GM18508 (cell line): ENCODE results near the gene RILPL1.
"Not testable (repeated sequence)": the region's sequence is repeated elsewhere in the genome, so short reads cannot be mapped to it uniquely, and the experiment has no call there.

Experiments
- ATAC-seq: cut with Tn5 transposase; IDR thresholded peaks from one replicate; pipeline ENCODE4 v1.9.1; 2021; ENCODE audit warnings: moderate number of reproducible peaks; ENCODE audit not compliant: insufficient read depth, unreplicated experiment

RILPL1 gene

GRCh38 chr12:123531091-123531490 lies 2.4 kb downstream of the RILPL1 start:
- ATAC-seq, result no peak

- ATAC-seq, result no peak
Measured at GRCh38 chr12:123530668-123531067, 2.9 kb downstream of the RILPL1 start.

- ATAC-seq, result no peak
Measured at GRCh38 chr12:123529686-123530085, 3.8 kb downstream of the RILPL1 start.

- ATAC-seq, result no peak
Measured at GRCh38 chr12:123528858-123529257, 4.7 kb downstream of the RILPL1 start.

GRCh38 chr12:123526542-123527080 lies 6.9 kb downstream of the RILPL1 start:
- no peak for ATAC-seq

- ATAC-seq, result no peak
Measured at GRCh38 chr12:123524378-123524777, 9.1 kb downstream of the RILPL1 start.

- no peak for ATAC-seq
Measured at GRCh38 chr12:123523518-123523917, 10.0 kb downstream of the RILPL1 start.

- ATAC-seq, result no peak
Measured at GRCh38 chr12:123522164-123522563, 11.4 kb downstream of the RILPL1 start.

- ATAC-seq, result no peak
Measured at GRCh38 chr12:123520567-123521474, 12.7 kb downstream of the RILPL1 start.

GRCh38 chr12:123519141-123520001 lies 14.1 kb downstream of the RILPL1 start:
- ATAC-seq, result no peak

- ATAC-seq, result no peak
Measured at GRCh38 chr12:123516216-123516780, 17.2 kb downstream of the RILPL1 start.

- ATAC-seq, result not testable (repeated sequence)
Measured at GRCh38 chr12:123514582-123515221, 18.8 kb downstream of the RILPL1 start.

GRCh38 chr12:123513805-123514204 lies 19.7 kb downstream of the RILPL1 start:
- ATAC-seq, result no peak

- no peak for ATAC-seq
Measured at GRCh38 chr12:123512838-123513665, 20.5 kb downstream of the RILPL1 start.

GRCh38 chr12:123506843-123507236 lies 26.7 kb downstream of the RILPL1 start:
- no peak for ATAC-seq

- ATAC-seq, result no peak
Measured at GRCh38 chr12:123506059-123506842, 27.3 kb downstream of the RILPL1 start.

GRCh38 chr12:123502163-123502704 lies 31.3 kb downstream of the RILPL1 start:
- no peak for ATAC-seq

GRCh38 chr12:123499332-123499731 lies 34.2 kb downstream of the RILPL1 start:
- ATAC-seq, result no peak
